Dedifferentiated amniotic fluid mesenchymal stem cell (primary cell): ENCODE results near the gene SLC7A6.
A peak's percentile ranks its signal among the peaks of the same experiment; 100 is the strongest.
"Not testable (repeated sequence)": the region's sequence is repeated elsewhere in the genome, so short reads cannot be mapped to it uniquely, and the experiment has no call there.

Source experiments
- DNase-seq: peaks from one replicate; pipeline ENCODE4 v3.0.0-alpha.2; 2016; ENCODE audit errors: extremely low spot score

The SLC7A6 gene

GRCh38 chr16:68283801-68284598, 19.7 kb downstream of the SLC7A6 start:
- DNase-seq, result no peak

GRCh38 chr16:68284847-68285246, 20.5 kb downstream of the SLC7A6 start:
- DNase-seq, result no peak

GRCh38 chr16:68285683-68286082, 21.4 kb downstream of the SLC7A6 start:
- DNase-seq, result no peak

DNA sequence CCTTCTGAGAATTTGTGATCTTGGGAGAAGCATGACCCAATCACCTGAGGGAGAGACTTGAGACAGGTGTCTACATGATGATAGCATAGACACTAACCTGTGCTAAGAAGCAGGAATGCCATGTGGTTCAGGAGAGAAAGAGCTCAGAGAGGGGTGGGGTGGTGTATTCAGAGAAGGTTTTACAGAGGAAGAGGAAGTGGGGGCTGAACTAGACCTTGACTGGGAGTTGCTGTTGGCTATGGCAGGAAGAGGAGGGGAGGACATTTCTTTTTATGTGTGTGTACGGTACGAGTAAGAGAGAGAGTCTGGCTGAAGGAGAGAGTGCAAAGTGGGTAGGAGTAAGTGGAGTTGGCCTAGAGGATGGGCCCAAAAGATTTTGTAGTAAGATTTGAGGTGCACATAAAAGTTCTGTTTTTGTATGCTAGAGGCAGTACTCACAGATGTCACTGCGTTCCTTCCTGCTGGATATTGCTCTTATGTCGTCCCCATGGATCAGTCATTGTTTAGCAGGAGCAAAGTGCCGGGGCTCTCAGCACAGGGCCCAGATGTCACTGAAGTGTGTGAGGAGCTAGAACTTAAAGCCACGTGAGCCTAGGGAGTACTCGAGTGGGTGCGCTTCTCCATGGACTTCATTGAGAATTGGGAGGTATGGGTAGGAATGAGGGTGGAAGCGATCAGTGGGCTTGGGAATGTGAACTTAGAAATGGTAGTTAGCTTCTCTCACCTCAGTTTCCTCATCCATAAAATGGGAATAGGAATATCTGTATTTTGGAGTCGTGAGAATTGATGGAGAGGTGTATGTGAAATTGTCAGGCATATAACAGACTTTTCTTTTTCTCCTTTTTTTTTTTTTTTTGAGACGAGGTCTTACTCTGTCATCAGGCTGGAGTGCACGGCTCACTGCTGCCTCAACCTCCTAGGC, 22.1 kb downstream of the SLC7A6 start:
- no peak for DNase-seq

DNA sequence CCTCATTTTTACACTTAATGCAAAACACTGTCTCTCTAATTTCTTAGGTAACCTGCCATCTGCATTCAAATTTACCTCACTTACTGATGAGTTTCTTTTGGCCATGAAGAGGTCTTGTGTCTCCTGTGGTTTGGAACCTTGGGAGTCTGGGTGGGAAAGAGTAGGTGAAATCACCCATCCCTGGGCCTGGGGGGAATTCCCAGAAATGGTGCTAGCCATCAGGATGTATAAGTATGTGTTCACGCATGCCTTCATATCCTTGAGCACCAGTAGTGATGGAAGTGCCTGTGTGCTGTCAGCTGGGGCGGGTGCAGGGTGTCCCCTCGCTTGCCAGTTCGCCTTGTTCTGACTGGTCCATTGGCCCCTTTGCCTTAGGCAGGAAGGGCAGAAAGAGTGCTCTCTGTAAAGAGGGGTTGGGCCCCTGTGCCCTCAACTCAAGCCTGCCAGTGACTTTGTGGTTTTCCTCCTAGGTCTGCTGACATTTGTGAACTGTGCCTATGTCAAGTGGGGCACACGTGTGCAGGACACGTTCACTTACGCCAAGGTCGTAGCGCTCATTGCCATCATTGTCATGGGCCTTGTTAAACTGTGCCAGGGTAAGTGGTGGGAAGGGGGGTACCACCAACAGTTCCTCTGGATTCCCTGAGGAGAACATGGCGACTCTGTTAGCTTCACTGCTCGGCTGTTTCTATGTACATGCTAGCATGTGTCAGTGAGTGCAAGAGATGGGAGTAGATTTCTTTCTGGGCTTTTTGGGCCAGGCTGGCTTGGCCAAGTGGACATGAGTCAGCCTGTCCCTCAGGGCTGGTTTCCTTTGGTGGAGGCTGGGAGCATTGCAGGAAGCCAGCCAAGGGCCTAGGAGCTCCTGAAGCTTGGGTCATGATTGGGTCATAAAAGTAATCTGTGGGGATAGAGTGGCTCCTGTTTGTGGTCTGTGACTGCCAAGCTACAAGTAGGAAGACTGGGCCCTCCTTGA, 23.2 kb downstream of the SLC7A6 start:
- peak; percentile 52 for DNase-seq

DNA sequence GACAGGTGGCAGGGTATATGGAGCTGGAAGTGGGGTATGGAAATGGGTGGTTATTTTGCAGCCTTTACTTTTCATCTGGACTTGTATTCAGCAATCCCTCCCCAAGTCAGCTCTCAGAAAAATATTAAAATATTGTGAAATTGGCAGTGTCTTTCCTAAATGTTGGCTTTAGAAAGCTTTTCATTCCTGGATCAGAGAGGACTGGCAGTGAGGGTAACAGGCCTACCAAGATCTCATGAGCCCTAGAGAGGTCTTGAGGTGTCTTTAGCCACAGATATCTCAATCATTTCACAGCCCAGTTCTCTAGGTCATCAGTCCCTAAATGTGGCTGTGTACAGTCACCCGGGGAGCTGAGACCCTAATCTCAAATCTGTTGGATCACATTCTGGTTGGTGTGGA, 23.9 kb downstream of the SLC7A6 start:
- DNase-seq, result no peak

DNA sequence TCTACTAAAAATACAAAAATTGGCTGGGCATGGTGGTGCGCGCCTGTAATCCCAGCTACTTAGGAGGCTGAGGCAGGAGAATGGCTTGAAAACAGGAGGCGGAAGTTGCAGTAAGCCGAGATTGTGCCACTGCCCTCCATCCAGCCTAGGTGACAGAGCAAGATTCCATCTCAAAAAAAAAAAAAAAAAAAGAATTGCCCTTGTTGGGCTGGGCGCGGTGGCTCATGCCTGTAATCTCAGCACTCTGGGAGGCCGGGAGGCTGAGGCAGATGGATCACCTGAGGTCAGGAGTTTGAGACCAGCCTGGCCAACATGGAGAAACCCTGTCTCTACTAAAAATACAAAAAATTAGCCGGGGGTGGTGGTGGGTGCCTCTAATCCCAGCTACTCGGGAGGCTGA, 24.5 kb downstream of the SLC7A6 start:
- not testable (repeated sequence) for DNase-seq

GRCh38 chr16:68289202-68289601, 24.9 kb downstream of the SLC7A6 start:
- no peak for DNase-seq

DNA sequence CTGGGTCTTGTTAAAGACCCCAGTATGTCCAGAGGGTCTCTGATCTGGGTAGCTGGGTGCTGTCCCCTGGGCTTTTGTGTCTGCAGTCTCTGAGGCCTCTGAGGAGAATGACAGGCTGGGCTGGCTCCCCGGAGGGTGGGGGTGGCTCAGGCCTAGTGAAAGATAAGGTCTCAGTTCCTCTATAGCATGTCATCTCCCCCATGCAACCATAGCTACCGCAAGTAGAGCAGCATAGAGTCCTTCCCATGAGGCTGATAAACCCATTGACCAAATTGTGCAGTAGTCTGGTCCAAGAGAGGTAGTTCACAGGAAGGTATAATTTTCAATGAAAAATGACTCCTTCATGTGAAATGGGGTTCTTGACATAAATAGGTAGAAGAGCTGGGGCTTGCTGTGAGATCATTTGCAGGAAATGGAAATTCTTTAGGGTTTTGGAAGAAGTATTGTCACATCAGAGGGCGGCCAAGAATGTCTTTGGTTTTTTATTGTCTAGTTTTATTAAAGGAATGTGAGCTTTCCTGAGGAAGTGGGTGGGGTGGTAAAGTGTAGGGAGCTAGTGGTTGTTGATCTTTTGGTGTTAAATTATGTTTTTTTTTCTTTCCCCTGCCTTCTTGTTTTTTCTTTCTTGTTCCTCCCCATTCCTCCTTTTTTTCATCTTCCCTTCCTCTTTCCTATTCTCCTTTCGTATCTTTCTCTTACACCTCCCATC, 25.4 kb downstream of the SLC7A6 start:
- no peak for DNase-seq

GRCh38 chr16:68290450-68290849, 26.1 kb downstream of the SLC7A6 start:
- DNase-seq, result no peak

DNA sequence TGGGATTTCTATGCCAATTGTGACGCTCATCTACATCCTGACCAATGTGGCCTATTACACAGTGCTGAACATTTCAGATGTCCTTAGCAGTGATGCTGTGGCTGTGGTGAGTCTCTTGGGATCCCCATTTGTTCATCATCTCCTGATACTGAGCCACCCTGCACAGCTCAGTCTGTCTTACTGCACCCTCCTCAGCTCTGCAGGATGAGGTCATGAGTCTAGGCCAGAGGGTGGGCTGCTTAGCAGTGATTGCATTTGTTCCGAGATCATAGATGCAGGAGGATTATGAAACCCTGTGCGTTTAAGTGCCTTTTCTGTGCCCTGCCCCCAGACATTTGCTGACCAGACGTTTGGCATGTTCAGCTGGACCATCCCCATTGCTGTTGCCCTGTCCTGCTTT, 26.9 kb downstream of the SLC7A6 start:
- DNase-seq, result no peak

GRCh38 chr16:68292425-68292824, 28.1 kb downstream of the SLC7A6 start:
- DNase-seq, result no peak

GRCh38 chr16:68296291-68296690, 32.0 kb downstream of the SLC7A6 start:
- DNase-seq, result no peak

DNA sequence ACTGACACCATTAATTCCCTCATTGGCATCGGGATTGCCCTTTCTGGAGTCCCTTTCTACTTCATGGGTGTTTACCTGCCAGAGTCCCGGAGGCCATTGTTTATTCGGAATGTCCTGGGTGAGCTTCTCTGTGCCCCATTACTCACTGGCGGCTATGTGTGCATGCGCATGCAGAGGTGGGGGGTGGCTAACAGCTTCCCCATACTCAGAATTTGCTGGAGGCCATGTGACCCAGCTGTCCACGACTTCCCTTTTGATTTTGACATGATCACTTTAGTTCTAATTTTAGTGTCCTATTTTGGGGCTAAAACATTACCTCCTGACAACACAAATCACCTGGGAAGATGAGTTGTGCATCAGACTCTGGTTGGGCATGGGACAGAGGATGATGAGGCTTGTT, 32.4 kb downstream of the SLC7A6 start:
- DNase-seq, result no peak

GRCh38 chr16:68297908-68298307, 33.6 kb downstream of the SLC7A6 start:
- DNase-seq, result no peak

GRCh38 chr16:68298312-68298711, 34.0 kb downstream of the SLC7A6 start:
- DNase-seq, result no peak

DNA sequence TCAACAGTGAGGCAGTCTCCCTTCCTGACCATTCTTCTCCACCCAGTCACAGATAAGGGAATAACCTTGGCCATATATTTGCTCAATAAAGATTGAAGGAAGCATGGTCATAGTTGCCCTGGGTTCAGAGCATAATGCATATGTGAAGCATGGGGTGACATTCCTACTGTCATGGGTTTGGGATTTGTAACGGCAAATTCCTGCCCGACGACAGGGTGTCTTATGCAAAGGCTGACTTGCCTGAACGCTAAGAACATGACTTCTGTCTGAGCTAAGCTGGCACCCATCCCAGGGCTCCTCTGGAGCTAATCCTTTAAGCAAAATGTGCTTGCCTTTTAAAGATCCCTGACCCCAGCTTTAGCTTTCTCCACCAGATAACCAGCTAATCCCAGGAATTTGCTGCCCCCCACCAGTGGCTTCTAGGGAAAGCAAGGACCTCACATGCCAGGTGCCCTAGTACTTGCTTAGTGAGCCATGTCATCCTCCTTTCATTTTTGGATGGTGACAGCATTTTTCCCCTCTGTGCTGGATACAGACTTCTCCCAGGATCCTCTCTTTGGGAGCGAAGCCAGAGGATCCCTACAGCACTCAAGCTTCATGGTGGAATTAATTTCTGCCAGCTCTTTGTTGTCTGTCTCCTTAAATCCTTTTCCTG, 34.7 kb downstream of the SLC7A6 start:
- DNase-seq, result peak; percentile 49

DNA sequence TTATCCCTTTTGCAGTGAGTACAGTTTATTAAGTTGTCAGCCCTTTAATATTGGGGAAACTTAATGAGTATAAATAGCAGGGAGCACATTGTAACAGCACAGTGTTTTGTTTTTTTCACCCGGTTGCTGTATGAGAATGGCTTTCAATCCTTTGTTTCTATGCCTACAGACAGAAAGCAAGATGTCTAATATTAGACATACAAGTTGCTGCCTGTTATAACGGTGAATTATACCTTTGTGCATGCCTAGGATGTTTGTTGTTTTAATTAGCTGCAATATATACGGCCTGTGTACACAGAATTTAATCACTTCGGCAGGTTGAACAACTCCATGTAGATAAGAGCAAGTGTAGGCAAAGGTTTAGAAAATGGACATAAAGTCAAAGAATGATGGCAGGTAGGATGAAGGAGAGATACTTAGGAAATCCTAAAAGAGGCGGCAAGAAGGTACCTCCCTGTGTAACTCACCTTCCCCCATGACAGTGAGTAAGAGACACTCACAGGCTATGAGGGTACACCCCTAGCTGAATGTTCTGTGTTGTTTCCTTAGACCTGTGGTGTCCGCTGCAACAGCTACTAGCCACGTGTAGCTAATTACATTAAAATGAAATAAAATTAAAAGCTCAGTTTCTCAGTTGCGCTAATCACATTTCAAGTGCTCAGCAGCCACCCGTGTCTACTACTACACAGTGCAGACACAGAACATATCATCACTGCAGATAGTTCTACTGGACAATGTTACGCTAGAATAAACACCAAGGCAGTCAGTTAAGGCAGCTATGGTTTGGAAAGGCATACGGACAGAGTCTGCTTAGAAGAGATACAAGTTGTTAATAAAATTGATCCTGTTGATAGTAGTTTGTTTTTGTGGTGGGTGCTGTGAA, 35.5 kb downstream of the SLC7A6 start:
- DNase-seq, result no peak

DNA sequence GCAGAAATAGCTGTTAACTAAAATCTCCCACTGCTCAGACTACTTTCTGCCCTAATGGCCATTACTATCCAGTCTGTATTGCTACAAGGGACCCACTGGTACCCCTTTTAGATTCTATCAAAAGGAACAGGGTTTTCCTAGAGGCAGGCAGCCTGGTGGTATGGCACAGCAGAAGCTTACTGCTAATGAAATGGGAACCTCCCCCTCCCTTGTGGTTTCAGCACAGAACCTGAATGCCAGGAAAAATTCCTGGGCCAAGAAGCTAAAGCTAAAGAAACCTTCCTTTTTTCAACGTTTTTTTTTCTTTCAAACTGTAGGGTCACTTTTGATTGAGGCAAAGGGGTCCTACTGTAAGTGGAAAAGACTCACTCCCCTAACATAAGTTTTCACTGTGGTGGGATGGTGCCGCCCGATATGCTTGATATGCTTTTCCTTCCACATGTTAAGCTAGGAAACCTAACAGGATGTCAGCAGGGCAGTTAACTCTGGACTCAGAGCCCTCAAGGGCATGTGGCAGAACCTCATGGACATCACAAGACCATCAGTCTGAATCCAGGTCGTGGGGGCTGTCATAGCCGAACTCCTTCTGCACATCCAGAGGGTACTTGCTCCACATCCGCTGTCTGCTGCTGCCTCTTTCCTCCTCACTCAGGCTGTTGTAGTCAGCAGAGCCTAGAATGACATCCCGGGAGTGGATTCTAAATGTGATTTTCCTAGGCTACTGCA, 36.6 kb downstream of the SLC7A6 start:
- no peak for DNase-seq
